ENCODE results near the gene HTR5A.

DNA sequence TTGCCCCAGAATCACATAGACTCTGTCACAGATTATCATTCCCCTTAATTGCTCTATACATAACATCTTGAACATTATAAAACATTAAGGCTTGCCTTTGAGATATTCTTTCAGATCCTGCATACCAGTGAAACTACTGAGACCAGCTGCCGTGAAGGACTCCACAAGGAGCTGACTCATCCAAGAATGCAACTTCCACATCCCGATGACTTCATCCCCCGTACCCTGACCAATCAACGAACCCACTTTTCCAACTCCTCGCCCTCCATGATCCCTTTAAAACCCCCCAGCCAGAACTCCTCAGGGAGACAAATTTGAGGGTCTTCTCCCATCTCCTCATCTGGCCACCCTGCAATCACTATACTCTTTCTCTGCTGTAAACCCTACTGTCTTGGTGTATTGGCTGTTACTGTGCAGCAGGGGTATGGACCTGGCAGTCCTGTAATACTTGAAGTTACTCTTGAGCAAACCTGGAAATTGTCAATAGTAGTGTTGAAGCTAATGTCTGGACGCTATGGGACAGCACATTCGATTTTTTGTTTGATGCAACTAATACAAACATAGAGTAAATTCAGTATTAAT is 49.8 kb downstream of the HTR5A start:
- no peak for TF ChIP-seq EZH2 (IDR thresholded peaks at IDR 0.05; ENCODE audit: low read depth, unreplicated experiment)
- TF ChIP-seq, protein P1, sequence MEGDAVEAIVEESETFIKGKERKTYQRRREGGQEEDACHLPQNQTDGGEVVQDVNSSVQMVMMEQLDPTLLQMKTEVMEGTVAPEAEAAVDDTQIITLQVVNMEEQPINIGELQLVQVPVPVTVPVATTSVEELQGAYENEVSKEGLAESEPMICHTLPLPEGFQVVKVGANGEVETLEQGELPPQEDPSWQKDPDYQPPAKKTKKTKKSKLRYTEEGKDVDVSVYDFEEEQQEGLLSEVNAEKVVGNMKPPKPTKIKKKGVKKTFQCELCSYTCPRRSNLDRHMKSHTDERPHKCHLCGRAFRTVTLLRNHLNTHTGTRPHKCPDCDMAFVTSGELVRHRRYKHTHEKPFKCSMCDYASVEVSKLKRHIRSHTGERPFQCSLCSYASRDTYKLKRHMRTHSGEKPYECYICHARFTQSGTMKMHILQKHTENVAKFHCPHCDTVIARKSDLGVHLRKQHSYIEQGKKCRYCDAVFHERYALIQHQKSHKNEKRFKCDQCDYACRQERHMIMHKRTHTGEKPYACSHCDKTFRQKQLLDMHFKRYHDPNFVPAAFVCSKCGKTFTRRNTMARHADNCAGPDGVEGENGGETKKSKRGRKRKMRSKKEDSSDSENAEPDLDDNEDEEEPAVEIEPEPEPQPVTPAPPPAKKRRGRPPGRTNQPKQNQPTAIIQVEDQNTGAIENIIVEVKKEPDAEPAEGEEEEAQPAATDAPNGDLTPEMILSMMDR (conservative IDR thresholded peaks at IDR 0.05; ENCODE audit: low read depth in 2 of 2): no peak
- TF ChIP-seq POLR2AphosphoS5 (IDR thresholded peaks at IDR 0.05; ENCODE audit: low read depth): no peak
- TF ChIP-seq NANOG (IDR thresholded peaks at IDR 0.05; ENCODE audit: borderline replicate concordance): no peak
- TF ChIP-seq EZH2phosphoT487 (IDR thresholded peaks at IDR 0.05; ENCODE audit: unreplicated experiment): no peak
- TF ChIP-seq CREB1 (CRISPR knock-in tag; IDR thresholded peaks at IDR 0.05; ENCODE audit: low read depth): no peak
- TF ChIP-seq, protein P2, sequence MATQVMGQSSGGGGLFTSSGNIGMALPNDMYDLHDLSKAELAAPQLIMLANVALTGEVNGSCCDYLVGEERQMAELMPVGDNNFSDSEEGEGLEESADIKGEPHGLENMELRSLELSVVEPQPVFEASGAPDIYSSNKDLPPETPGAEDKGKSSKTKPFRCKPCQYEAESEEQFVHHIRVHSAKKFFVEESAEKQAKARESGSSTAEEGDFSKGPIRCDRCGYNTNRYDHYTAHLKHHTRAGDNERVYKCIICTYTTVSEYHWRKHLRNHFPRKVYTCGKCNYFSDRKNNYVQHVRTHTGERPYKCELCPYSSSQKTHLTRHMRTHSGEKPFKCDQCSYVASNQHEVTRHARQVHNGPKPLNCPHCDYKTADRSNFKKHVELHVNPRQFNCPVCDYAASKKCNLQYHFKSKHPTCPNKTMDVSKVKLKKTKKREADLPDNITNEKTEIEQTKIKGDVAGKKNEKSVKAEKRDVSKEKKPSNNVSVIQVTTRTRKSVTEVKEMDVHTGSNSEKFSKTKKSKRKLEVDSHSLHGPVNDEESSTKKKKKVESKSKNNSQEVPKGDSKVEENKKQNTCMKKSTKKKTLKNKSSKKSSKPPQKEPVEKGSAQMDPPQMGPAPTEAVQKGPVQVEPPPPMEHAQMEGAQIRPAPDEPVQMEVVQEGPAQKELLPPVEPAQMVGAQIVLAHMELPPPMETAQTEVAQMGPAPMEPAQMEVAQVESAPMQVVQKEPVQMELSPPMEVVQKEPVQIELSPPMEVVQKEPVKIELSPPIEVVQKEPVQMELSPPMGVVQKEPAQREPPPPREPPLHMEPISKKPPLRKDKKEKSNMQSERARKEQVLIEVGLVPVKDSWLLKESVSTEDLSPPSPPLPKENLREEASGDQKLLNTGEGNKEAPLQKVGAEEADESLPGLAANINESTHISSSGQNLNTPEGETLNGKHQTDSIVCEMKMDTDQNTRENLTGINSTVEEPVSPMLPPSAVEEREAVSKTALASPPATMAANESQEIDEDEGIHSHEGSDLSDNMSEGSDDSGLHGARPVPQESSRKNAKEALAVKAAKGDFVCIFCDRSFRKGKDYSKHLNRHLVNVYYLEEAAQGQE (IDR thresholded peaks at IDR 0.05; ENCODE audit: unreplicated experiment): no peak
- TF ChIP-seq STAT1 (IDR thresholded peaks at IDR 0.05; ENCODE audit: unreplicated experiment): no peak
- TF ChIP-seq, protein P3, sequence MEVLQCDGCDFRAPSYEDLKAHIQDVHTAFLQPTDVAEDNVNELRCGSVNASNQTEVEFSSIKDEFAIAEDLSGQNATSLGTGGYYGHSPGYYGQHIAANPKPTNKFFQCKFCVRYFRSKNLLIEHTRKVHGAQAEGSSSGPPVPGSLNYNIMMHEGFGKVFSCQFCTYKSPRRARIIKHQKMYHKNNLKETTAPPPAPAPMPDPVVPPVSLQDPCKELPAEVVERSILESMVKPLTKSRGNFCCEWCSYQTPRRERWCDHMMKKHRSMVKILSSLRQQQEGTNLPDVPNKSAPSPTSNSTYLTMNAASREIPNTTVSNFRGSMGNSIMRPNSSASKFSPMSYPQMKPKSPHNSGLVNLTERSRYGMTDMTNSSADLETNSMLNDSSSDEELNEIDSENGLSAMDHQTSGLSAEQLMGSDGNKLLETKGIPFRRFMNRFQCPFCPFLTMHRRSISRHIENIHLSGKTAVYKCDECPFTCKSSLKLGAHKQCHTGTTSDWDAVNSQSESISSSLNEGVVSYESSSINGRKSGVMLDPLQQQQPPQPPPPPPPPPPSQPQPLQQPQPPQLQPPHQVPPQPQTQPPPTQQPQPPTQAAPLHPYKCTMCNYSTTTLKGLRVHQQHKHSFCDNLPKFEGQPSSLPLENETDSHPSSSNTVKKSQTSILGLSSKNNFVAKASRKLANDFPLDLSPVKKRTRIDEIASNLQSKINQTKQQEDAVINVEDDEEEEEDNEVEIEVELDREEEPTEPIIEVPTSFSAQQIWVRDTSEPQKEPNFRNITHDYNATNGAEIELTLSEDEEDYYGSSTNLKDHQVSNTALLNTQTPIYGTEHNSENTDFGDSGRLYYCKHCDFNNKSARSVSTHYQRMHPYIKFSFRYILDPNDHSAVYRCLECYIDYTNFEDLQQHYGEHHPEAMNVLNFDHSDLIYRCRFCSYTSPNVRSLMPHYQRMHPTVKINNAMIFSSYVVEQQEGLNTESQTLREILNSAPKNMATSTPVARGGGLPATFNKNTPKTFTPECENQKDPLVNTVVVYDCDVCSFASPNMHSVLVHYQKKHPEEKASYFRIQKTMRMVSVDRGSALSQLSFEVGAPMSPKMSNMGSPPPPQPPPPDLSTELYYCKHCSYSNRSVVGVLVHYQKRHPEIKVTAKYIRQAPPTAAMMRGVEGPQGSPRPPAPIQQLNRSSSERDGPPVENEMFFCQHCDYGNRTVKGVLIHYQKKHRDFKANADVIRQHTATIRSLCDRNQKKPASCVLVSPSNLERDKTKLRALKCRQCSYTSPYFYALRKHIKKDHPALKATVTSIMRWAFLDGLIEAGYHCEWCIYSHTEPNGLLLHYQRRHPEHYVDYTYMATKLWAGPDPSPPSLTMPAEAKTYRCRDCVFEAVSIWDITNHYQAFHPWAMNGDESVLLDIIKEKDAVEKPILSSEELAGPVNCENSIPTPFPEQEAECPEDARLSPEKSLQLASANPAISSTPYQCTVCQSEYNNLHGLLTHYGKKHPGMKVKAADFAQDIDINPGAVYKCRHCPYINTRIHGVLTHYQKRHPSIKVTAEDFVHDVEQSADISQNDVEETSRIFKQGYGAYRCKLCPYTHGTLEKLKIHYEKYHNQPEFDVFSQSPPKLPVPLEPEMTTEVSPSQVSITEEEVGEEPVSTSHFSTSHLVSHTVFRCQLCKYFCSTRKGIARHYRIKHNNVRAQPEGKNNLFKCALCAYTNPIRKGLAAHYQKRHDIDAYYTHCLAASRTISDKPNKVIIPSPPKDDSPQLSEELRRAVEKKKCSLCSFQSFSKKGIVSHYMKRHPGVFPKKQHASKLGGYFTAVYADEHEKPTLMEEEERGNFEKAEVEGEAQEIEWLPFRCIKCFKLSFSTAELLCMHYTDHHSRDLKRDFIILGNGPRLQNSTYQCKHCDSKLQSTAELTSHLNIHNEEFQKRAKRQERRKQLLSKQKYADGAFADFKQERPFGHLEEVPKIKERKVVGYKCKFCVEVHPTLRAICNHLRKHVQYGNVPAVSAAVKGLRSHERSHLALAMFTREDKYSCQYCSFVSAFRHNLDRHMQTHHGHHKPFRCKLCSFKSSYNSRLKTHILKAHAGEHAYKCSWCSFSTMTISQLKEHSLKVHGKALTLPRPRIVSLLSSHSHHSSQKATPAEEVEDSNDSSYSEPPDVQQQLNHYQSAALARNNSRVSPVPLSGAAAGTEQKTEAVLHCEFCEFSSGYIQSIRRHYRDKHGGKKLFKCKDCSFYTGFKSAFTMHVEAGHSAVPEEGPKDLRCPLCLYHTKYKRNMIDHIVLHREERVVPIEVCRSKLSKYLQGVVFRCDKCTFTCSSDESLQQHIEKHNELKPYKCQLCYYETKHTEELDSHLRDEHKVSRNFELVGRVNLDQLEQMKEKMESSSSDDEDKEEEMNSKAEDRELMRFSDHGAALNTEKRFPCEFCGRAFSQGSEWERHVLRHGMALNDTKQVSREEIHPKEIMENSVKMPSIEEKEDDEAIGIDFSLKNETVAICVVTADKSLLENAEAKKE (CRISPR knock-in tag; IDR thresholded peaks at IDR 0.05): no peak
- no peak for TF ChIP-seq ETS1 (IDR thresholded peaks at IDR 0.05)
- TF ChIP-seq ZNF331 (CRISPR knock-in tag; IDR thresholded peaks at IDR 0.05; ENCODE audit: low read depth): no peak

All from GM23338 (cell line).